COLO829 (cell line): ENCODE results near the gene OR4D11.
A peak's percentile ranks its signal among the peaks of the same experiment; 100 is the strongest.
"Not testable (repeated sequence)": the region's sequence is repeated elsewhere in the genome, so short reads cannot be mapped to it uniquely, and the experiment has no call there.

Experiments used
- DNase-seq: peaks from one replicate; pipeline ENCODE4 v3.0.0; 2012; ENCODE audit warnings: low spot score

The OR4D11 gene

DNA sequence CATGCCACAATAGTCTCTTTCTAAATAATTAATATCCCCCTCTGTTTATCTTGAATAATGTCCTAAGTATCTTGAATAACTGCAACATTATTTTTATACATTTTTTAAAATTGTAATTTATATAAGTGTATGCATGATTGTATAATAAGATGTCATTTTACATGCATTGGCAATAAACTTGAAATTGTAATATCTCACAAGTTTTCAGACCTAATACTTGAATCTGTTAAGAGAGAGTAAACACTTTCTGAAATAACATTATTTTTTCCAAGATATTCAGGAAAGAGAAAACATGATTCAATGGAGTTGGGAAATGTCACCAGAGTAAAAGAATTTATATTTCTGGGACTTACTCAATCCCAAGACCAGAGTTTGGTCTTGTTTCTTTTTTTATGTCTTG lies at the start of gene OR4D11:
Gene OR4D11, plus strand, starts transcription at position 301 of the 400 bp plus-strand sequence. Its CDS starts 0 bp downstream, at position 301.
- DNase-seq: no peak

DNA sequence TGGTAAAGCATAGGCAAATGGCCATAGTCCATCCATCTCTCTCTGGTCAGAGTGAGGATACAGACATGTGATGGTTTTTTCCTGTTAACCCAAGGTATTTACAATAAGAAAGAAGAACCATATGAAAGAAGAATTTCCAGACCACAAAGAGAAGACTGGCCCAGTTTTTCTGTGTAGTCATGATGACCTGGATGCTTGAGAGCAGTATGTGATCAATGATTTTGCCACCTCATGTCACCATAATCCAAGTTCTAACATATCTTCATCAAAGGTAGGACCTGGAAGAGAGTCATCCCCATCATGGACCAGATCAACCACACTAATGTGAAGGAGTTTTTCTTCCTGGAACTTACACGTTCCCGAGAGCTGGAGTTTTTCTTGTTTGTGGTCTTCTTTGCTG lies 46.7 kb upstream of the OR4D11 start, which contains the start of gene OR4D6:
Gene OR4D6, plus strand, starts transcription at position 301 of the 400 bp plus-strand sequence. Its CDS starts 0 bp downstream, at position 301.
- no peak for DNase-seq

DNA sequence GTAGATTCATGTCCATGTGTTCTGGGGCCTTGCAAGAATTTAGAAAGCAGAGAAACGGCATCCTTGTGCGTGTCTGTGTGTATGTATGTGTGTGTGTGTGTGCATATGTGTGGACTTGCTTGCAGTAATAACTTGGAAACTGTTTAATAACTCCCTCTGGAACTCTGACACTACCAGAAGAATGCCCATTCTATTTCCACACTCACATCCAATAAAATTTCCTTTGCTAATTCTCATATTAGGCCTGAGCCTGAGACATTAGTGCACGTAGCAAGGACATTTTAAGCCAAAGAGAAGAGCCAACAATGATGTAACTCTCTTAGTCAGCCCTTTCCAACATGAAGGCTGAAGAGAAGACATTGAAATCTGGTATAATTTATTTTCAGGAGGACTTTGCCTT lies 43.5 kb upstream of the OR4D11 start:
- no peak for DNase-seq

DNA sequence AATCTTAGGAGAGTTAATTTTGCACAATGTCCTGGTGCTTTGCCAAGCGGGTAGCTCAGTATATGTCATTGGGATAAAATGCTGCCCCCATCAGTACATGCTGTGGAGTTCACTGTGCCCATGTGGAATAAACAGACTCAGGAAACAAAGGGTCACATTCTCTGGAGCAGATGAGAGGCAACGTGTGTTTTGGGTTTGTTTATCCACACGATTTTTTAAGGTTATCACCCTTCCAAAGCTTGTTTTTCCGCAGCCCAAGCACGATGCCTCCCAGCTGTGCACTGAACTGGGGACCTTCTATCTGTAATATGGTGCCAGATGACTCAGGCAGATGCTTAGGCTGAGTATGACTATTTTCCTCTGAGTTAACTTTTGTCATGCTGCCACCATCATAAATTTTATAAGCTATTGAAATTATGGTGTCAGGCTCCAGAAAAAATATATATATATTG lies 40.2 kb upstream of the OR4D11 start:
- DNase-seq: peak; percentile 13

DNA sequence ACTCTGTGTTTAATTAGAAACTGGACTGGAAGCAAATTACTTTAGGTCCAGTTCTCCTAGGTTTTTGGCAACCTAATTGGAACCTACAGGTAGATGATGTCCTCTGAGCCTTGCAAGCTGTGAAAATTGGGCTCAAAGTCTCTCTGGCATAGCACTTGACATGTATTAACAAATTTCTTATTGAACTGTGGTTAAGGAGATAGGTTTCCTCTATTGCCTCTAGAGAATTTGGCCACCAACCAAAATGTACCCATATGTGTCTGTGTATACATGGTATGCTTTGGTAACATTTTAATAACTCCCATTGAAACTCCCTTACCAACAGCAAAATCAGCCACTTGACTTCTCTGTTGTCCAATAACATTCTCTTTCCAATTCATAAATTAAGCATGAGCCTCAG lies 30.4 kb upstream of the OR4D11 start, which contains the start of gene OR4D10:
Gene OR4D10, plus strand, starts transcription at position 301 of the 400 bp plus-strand sequence. CDS start 4,115 bp downstream, outside the sequence.
- no peak for DNase-seq

DNA sequence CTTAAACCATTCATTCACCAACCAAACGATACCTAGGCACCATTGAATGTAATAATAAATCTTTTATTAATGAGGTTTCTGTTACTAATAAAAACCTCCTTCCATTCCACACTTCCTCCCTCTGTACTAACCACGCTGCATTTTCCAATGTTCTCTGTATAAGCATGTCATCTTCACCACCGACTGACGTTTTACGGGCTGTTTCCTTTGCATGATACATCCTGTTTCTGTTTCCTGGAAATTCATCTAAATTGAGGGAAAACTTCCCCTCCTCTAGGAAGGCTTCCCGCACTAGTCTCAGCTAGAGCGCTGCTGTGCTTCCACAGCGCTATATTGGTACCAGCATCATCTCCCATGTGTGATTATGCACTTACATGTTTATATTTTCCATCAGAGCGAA lies 28.2 kb upstream of the OR4D11 start:
- DNase-seq: no peak

DNA sequence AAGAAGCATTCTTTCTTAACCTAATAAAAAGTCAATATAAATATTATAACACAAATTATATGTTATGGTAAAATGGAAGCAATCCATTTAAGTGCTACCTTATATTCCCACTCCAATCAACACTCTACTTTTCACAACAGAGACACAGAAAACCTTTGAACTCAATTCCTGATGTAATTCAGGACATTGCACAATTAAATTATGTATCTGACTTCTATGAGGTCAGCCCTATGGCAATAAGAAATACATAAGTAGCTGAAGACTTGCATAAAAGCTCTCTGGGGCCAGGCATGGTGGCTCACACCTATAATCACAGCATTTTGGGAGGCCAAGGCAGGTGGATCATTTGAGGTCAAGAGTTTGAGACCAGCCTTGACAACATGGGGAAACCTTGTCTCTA lies 23.5 kb upstream of the OR4D11 start:
- DNase-seq: no peak

DNA sequence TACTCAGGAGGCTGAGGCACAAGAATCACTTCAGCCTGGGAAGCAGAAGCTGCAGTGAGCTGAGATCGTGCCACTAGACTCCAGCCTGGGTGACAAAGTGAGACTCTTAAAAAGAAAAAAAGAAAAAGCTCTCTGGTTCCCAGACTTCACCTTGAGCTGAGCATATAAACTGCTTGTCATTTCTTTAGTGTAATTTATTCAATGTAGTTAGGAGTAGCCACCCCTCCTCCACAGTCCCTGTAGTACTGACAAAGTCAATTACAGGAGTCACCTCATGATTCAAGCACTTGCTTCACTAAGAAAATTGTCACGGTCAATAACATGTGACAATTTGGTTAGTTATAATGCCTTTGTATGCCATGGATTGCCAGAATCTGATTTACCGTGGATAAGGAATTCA lies 23.0 kb upstream of the OR4D11 start:
- no peak for DNase-seq

DNA sequence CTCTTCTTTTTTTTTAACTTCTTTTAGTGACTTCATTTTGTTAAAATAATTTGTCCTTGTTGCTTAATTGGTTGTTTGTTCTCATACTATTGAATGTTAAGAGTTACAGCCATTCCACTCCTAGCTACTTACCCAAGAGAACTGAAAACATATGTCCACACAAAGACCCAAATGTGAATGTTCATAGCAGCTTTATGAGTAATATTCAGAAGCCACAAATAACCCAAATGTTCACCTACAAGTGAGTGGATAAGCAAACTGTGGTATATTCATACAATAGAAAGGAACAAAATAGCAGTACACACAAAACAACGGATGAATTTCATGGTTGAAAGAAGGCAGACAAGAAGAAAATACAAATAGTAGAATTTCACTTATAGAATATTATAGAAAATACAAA lies 1.4 kb upstream of the OR4D11 start:
- no peak for DNase-seq

DNA sequence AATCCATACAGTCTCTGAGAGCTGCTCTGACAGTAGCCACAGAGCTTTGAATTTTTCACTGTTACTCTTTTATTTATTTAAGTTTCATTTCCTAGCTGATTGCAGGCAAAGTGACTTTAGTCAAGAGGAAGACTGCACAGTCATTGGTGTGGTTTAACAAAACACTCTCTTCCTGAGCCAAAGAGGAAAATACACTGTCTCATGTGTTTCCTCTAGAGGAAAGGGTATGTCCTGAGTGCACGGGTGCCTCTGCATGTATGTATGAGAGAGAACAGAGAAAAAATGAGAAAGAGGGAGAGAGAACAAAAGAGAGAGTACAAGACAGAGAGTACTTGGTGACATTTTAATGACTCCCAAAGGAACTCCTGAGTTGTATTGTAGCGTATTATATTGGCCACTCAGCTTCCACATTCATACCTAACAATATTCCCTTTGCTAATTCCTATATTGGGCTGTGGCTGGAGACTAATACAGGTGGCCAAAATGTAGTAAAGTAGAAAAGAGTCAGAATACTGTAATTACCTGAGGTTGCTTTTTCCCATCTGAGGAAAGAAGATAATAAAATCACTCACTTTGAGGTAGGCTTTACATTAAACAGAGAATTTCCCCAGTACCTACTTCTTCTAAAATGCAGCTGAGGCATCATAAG lies 7.7 kb downstream of the OR4D11 start, which contains the start of gene OR4D9:
Gene OR4D9, plus strand, starts transcription at position 599 of the 649 bp plus-strand sequence. CDS start 3,374 bp downstream, outside the sequence.
- DNase-seq: no peak

DNA sequence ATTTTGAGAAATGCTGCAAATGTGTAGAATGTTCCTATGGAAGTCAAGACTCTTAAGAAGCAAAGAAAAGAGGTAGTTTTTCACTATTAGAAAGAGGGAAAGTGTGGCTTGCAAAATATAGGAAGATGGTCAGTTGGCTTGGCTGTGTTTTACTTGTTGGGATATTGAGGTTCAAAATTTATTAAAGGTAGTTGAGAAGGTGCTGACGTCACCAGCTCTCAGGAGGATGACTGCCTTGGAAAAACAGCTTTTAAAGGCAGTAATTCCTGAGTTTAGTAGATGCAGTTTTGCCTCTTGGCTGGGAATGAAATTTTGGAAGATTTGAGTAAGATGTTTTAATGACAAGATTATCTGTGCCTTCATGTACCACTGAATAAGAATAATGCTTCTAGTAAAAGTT lies 8.3 kb downstream of the OR4D11 start:
- DNase-seq: no peak

DNA sequence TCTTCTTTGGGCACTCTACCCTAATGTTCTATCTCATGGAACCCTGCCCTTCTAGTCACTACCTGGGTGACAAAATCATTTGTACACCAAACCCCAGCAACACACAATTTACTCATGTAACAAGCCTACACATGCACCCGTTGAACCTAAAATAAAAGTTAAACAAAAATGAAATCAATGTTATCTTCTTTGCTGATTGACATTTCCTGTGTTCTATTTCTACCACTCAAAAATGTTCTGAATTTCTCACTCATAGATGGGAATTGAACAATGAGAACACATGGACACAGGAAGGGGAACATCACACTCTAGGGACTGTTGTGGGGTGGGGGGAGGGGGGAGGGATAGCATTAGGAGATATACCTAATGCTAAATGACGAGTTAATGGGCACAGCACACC lies 16.8 kb downstream of the OR4D11 start:
- not testable (repeated sequence) for DNase-seq

DNA sequence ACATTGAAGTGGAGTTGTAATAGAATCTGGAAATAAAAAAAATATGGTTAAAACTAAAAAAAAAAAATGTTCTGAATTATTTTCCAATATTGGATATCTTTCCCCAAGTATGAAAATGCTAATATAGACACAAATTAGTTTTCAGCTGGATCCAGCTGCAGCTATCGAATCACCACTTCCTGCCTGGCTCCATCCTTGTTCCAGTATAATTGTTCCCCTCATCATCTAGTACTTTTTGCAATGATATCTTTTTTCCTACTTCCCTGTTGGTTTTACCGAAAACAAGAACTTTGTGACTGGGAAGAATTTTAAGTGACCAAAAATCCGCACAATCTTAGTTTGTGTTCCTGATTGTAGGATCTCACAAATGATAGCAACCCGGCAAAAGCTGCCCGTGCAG lies 17.4 kb downstream of the OR4D11 start:
- DNase-seq: no peak

DNA sequence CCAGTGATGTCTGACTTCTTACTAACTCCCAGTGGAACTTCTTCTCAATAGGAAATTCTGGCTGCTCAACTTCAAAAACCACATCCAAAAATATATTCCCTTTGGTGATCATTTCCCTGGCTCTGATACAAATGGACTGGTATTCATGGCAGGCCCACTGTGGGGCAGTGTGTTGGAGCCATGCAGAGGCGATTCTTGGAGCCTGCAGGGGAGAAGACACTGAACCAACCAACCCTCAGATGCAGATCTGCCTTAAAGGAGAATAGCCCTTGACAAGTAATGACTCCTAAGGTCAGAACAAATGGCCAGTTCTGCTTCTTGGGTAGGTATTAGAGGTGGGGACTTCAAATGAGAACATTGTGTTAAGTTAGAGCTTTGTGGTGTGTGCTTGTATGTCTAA lies 20.2 kb downstream of the OR4D11 start:
- no peak for DNase-seq

DNA sequence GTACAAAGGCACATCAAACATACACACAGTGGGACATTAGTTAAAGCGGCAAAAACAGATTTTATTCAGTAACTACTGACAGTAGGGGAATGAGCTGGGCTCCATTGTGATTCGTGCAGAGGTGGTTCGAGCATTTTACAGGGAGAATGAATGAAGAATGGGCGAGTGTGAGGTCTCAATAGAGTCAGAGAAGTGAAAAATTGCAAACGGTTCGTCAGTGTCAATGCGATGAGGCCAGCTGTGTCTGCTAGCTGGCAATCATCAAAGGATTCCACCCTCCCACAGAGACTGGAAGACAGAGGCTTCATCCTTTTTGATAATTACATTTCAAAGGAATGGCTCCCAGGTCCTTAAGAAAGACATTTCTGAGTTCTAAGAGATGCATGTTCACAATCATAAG lies 25.3 kb downstream of the OR4D11 start:
- DNase-seq: no peak

DNA sequence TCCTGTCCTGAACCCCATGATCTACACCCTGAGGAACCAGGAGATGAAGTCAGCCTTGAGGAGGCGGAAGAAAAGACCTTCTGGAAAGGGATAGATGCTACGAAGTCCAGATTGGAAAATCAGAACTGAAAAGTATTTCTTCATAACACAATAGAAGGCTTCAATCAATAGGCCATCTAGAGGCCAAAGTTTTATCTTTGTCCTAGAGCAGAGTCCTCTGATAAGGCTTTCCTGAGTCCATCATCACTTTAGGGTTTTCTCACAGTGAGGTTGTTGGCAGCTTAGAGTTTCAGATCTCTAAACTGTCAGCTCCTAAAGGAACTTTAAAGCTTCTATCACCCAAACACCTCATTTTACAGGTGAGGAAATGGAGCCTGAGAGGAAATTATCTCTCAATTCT lies 29.2 kb downstream of the OR4D11 start:
- no peak for DNase-seq

DNA sequence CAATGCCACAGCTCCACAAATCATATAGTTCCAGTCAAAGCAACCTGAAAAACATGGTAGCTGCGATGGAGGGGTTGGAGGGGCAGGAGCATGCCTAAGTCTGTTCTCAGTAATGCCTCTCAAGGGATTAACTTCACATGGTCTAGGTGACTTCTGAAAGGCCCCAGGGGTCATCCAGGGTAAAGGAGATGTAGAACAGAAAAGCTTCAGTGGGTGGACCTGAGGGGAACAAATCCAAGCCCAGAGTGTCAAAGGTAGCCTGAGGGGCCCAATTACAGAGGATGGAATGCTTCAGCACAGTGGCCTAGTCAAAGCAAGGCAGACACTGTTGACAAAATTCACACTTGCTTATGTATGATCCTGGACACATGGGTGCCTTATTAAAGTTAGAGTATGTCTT lies 31.3 kb downstream of the OR4D11 start:
- DNase-seq: no peak

DNA sequence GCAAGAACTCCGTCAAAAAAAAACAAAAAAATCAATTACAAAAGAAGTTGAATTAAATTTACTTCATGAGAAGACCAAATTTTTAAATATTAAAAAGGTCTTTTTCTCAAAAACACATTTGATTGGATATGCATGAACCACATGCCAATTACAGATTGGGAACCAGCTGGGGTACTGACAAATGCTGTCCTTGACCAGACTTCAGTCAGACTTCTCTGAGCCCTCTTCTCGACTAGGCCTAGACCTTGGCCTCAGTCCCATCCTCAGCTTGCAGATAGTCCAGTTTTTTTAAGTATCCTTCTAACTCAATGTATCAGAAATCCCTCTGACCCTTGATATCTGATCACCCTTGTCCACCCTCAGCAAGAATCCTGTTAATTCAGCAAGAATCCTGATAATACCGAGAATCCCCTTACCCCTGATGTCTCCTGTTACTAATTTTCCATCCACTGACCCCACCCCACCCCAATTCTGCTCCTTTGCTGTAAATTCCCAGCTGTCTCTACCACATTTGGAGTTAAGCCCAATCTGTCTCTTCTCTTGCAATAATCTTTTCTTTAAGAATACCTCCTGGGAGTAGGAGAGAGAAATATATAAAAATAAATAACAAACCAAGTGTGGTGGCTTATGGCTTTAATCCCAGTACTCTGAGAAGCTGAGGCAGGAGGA lies 38.9 kb downstream of the OR4D11 start:
- DNase-seq: no peak

DNA sequence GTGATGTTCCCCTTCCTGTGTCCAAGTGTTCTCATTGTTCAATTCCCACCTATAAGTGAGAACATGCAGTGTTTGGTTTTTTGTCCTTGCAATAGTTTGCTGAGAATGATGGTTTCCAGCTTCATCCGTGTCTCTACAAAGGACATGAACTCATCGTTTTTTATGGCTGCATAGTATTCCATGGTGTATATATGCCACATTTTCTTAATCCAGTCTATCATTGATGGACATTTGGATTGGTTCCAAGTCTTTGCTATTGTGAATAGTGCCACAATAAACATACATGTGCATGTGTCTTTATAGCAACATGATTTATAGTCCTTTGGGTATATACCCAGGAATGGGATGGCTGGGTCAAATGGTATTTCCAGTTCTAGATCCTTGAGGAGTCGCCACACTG lies 40.3 kb downstream of the OR4D11 start:
- DNase-seq: not testable (repeated sequence)

DNA sequence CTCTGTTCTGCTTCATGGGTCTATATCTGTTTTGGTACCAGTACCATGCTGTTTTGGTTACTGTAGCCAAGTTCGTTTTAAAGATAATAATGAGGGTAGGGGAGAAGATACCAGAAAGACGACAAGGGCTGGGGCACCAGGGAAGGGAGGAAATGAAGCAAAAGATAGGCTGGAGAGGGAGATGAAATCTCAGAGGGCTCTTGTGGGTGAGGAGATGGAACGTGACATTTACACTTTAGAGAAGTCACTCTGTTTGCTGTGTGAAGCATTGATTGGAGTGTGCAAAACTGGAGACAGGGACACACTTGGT lies 41.4 kb downstream of the OR4D11 start:
- DNase-seq: no peak

DNA sequence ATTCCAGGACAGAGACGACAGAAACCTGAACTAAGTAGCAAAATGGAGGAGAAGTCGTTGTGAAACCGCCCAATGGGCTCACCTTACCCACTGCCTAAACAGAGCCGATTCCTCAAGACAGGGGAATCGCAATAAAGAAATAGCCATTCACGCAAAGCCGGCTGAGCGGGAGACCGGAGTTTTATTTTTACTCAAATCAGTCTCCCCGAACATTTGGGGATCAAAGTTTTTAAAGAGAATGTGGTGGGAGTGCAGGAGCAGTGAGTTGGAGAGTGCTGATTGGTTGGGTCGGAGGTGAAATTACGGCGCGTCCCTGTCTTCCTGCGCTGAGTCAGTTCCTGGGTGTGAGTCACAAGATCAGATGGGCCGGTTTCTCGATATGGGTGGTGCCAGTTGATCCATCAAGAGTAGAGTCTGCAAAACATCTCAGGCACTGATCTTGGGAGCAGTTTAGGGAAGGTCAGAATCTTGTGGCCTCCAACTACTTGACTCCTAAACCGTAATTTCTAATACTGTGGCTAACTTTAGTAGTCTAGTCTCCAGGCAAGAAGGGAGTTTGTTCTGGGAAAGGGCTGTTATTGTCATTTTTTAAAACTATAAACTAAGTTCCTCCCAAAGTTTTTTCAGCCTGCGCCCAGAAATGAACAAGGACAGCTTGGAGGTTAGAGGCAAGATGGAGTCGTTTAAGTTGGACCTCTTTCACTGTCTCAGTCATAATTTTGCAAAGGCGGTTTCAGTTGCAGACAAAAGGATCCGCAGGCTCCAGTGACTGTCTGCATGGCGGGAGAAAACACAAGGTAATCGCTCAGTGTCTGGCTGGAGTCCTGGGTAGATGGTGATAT lies 42.0 kb downstream of the OR4D11 start:
- peak; percentile 62 for DNase-seq

DNA sequence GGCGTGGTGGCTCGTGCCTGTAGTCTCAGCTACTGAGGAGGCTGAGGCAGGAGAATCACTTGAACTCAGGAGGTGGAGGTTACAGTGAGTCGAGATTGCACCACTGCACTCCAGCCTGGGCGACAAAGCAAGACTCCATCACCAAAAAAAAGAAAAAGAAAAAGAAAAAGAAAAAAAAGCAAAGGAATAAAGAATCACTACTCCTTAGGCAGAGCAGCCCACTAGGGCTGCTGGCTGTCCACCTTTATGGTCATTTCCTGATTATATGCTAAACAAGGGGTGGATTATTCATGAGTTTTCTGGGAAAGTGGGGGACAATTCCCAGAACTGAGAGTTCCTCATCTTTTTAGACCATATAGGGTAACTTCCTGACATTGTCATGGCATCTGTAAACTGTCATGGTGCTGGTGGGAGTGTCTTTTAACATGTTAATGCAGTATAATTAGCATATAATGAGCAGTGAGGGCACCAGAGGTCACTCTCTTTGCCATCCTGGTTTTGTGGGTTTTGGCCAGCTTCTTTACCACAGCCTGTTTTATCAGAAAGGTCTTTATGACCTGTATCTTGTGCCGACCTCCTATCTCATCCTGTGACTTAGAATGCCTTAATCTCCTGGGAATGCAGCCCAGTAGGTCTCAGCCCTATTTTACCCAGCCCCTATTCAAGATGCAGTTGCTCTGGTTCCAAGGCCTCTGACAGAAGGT lies 44.4 kb downstream of the OR4D11 start:
- DNase-seq: not testable (repeated sequence)
